PC-3 (cell line): ENCODE results near the gene CPEB1.

Source experiments
- CTCF ChIP-seq: fragments of 300-600 bp; sonication (generic); conservative IDR thresholded peaks from 2 replicates; pipeline ENCODE4 v1.5.1; 2017; ENCODE audit warnings: antibody characterized with exemption, low read depth, mild to moderate bottlenecking, low read length
- EZH2phosphoT487 ChIP-seq: fragments of 300-600 bp; sonication (generic); IDR thresholded peaks from 2 replicates; pipeline ENCODE4 v1.6.1; 2018; ENCODE audit warnings: mild to moderate bottlenecking, antibody characterized with exemption, low read length, borderline replicate concordance

DNA sequence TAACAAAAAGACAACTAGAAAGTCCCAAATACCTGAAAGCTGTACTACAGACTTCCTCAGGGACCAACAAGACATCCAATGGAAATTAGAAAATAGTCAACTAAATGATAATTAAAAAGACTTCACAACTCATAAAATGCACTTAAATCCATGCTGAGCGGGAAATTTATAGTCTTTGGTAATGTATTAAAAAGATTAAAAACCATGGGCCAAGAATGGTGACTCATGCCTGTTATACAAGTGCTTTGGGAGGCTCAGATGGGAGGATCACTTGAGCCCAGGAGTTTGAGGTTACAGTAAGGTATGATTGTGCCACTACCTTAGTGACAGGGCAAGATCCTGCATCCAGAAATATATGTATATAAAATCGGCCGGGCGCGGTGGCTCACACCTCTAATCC lies 45.0 kb downstream of the CPEB1 start:
- TF ChIP-seq EZH2phosphoT487 (no peak), CTCF (no peak)
